Cardiac muscle cell (in vitro differentiated cells and primary cell): Measurements from ENCODE around the gene TRIML1. TPM values are rescaled to one million over a fixed set of nuclear protein-coding genes. Genes with fewer than 3 reads are reported as not detected.
"Not testable (repeated sequence)": the region's sequence is repeated elsewhere in the genome, so short reads cannot be mapped to it uniquely, and the experiment has no call there.

Experiments used
- DNase-seq, 2 donors: peaks; one replicate each; pipeline versions ENCODE4 v3.0.0 to v3.0.0-alpha.2; 2010 to 2017; ENCODE audit warnings: low read depth in 1 of 2, low spot score in 1 of 2
- H3K27ac ChIP-seq: fragments of 200-600 bp; sonication (generic); 2 replicates; pipeline ENCODE4 v1.5.1; 2016
- H3K27me3 ChIP-seq: fragments of 200-600 bp; sonication (generic); 2 replicates; pipeline ENCODE4 v1.6.0; 2016; ENCODE audit warnings: control low read depth
- H3K36me3 ChIP-seq: fragments of 200-600 bp; sonication (generic); 2 replicates; pipeline ENCODE4 v1.5.1; 2016; ENCODE audit warnings: control low read depth
- H3K4me1 ChIP-seq: fragments of 200-600 bp; sonication (generic); 2 replicates; pipeline ENCODE4 v1.8.1; 2017; ENCODE audit warnings: low read depth, mild to moderate bottlenecking, mixed run types
- H3K4me3 ChIP-seq: fragments of 200-600 bp; sonication (generic); 2 replicates; pipeline ENCODE4 v1.5.1; 2016; ENCODE audit warnings: mild to moderate bottlenecking
- H3K9me3 ChIP-seq: fragments of 200-600 bp; sonication (generic); 2 replicates; pipeline ENCODE4 v1.5.1; 2017; ENCODE audit warnings: low read depth, mild to moderate bottlenecking, control low read depth
- polyA plus RNA-seq: library from polyadenylated mRNA; unstranded; fragments of >200 nt; fragmentation: Nextera tagmentation; extraction: Ambion mirVana; gene quantifications from 2 replicates; pipeline ENCODE4 v1.2.1, GENCODE V29; 2016
- total RNA-seq: library from RNA; depleted of rRNA; stranded (reverse); fragments of >200 nt; gene quantifications from 2 replicates; pipeline ENCODE4 v1.2.3, GENCODE V29; 2016
- TF ChIP-seq, protein P1 (sequence below): IDR thresholded peaks from 2 replicates; pipeline ENCODE4 v1.5.1; 2012; ENCODE audit warnings: low read depth, mild to moderate bottlenecking, low read length

The TRIML1 gene
- total and polyA plus RNA-seq, 2 experiments from 2014 or later, result not detected

DNA sequence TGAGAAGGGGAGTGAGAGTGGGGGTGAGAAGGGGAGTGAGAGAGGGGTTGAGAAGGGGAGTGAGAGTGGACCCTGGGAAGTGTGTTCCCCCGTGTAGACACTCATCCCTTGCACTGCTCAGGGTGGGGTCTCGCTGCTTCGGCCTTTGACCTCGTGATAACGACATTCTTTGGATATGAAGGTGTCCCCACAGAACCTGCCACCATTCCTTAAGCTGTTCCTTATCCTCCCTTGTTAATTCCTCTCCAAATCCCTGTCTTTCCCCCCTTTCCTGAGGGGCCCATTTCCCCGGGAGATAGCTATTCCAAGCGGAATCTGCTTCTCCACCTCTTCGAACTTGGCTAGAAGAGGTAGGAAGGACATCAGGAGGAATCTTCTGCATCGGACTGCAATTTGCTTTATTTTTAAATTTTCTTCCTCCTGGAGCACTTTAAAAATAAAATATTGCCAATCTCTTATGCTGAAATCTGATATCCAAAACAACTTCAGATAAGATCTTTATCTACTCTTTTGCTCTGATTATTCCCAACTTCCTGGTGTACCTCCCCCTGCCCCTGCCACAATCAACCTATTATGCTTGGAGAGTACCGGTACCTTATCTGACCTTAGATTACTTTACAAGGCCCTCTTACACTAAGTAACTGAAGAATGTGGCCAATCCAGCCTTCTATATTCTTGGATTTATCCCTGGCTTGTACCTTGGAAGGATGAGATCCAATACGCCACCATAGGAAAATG is 15.6 kb downstream of the TRIML1 start:
- Histone ChIP-seq H3K27ac (no peak overlapping the region), H3K36me3 (no peaks in the 10 kb centered on the region), H3K9me3 (no peaks in the 10 kb centered on the region), H3K4me1 (no peaks in the 10 kb centered on the region), H3K4me3 (no peak overlapping the region), H3K27me3 (no peaks in the 10 kb centered on the region)
- TF ChIP-seq, protein P1, sequence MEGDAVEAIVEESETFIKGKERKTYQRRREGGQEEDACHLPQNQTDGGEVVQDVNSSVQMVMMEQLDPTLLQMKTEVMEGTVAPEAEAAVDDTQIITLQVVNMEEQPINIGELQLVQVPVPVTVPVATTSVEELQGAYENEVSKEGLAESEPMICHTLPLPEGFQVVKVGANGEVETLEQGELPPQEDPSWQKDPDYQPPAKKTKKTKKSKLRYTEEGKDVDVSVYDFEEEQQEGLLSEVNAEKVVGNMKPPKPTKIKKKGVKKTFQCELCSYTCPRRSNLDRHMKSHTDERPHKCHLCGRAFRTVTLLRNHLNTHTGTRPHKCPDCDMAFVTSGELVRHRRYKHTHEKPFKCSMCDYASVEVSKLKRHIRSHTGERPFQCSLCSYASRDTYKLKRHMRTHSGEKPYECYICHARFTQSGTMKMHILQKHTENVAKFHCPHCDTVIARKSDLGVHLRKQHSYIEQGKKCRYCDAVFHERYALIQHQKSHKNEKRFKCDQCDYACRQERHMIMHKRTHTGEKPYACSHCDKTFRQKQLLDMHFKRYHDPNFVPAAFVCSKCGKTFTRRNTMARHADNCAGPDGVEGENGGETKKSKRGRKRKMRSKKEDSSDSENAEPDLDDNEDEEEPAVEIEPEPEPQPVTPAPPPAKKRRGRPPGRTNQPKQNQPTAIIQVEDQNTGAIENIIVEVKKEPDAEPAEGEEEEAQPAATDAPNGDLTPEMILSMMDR, result no peak
- DNase-seq, result no peak

DNA sequence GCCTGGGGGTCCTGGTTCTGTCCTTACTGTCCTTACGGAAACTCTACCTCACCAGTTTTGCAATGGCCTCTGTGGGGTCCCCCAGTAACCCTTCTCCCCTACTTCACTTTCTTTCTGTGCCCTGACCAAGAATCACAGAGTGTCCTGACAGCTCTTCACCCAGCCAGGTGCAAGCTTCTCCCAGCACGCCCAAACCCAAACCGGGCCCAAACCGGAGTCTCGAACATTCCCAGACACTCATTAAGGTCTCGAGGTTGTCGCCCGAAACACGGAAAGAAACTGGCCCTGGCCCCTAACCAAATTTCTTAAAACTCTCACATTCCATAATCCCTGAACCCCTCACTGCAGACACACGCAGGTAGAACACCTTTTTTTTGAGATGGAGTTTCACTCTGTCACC is 19.1 kb downstream of the TRIML1 start:
- Histone ChIP-seq H3K27ac (no peak overlapping the region), H3K36me3 (no peaks in the 10 kb centered on the region), H3K4me1 (no peaks in the 10 kb centered on the region), H3K27me3 (no peaks in the 10 kb centered on the region), H3K4me3 (no peak overlapping the region), H3K9me3 (no peaks in the 10 kb centered on the region)
- TF ChIP-seq, protein P1, result no peak
- no peak for DNase-seq

DNA sequence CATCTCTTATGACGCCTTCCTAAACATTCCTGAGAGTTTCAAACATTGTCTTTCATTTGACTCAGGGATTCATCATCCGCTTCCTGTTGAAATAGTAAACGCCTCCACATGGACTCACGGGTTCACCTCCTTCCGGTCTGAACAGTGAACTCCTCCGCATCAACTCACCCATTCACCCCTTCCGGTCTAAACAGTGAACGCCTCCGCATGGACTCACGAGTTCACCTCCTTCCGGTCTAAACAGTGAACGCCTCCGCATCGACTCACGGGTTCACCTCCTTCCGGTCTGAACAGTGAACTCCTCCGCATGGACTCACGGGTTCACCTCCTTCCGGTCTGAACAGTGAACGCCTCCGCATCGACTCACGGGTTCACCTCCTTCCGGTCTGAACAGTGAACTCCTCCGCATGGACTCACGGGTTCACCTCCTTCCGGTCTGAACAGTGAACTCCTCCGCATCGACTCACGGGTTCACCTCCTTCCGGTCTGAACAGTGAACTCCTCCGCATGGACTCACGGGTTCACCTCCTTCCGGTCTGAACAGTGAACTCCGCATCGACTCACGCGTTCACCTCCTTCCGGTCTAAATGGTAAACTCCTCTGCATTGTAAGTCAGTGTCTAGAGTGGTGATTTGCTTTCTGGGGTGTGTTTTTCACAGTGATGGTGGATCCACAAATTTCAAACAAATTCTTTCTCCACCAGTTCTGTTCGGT is 20.4 kb downstream of the TRIML1 start:
- not testable (repeated sequence) for H3K4me3 ChIP-seq, H3K4me1 ChIP-seq, H3K9me3 ChIP-seq, H3K27me3 ChIP-seq, H3K27ac ChIP-seq, H3K36me3 ChIP-seq, DNase-seq

DNA sequence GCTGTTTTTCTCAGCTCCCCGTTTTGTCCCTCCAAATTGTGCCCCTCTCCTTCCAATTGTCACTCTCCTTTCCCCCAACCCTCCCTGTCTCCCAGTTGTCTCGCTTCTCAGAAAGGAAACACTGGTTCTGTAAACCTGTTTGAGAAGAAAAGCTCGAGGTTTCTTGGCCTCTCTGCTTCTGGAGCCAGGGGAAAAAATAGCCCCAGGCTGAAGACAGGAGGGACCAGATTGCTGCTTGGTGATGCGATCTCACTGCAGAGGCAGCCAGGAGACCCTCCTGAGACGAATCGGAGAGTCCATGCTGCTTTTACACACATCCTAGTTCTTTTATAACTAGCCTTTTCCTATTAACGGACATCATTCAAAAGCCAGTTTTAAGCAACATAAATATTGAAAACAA is 21.2 kb downstream of the TRIML1 start:
- TF ChIP-seq, protein P1, result no peak

DNA sequence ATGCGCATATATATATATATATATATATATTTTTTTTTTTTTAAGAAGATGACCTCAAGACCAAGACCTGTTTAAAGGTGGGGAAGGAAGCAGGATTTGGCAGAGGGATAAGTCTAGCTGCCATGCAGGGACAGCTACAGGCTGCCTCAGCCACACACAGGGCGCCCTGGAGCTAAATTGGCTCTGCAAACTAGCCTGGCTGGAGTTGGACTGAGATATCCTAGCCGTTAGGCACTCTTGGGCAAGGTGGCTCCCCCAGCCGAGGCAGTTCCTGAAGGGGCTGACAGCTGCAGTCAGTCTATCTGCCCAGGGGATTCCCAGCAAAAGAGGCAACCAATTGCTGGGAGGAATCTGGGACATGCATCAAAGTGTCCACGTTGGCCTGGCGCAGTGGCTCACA is 21.9 kb downstream of the TRIML1 start:
- Histone ChIP-seq H3K4me3 (no peak overlapping the region), H3K9me3 (no peaks in the 10 kb centered on the region), H3K27me3 (no peaks in the 10 kb centered on the region), H3K36me3 (no peaks in the 10 kb centered on the region), H3K27ac (no peak overlapping the region), H3K4me1 (no peaks in the 10 kb centered on the region)
- TF ChIP-seq, protein P1, result no peak
- DNase-seq, result no peak

More for the DNA sequence above, 21.2 kb downstream of the TRIML1 start:
- Histone ChIP-seq H3K27ac (no peak overlapping the region), H3K4me1 (no peaks in the 10 kb centered on the region), H3K4me3 (no peak overlapping the region), H3K27me3 (no peaks in the 10 kb centered on the region), H3K9me3 (no peaks in the 10 kb centered on the region), H3K36me3 (no peaks in the 10 kb centered on the region)
- DNase-seq, result no peak

DNA sequence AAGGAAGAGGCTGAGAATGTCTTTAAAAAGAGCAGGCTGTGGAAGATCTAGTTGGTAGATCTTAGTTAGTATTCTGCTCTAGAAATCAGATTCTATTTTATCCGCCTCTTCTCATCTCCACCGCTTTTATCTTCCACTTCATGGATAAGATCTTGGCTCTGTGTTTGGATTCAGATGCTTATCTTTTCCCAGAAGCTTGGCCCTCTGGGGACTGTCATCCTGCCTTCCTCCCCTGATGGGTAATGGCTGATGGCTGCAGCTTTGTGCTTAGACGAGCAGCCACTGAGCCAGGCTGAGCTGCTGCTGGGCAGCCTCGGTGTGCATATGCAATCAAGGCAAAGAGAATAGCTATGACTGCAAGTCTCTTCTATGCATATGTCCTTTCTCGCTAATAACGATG is 23.5 kb downstream of the TRIML1 start:
- TF ChIP-seq, protein P1, result no peak
- Histone ChIP-seq H3K27me3 (no peaks in the 10 kb centered on the region), H3K4me1 (no peaks in the 10 kb centered on the region), H3K4me3 (no peak overlapping the region), H3K36me3 (no peaks in the 10 kb centered on the region), H3K27ac (no peak overlapping the region), H3K9me3 (no peaks in the 10 kb centered on the region)
- no peak for DNase-seq
